Sigmoid colon (tissue), 7 donors: ENCODE results near the gene MINDY4. TPM values are rescaled to one million over a fixed set of nuclear protein-coding genes. Genes with fewer than 3 reads are reported as not detected.

Source experiments
- DNase-seq: peaks from one replicate; pipeline ENCODE4 v3.0.0-alpha.2; 2019
- H3K27ac ChIP-seq, 4 donors: fragments of 200-600 bp; sonication (generic); one replicate each; pipeline ENCODE4 v1.5.1; 2016 to 2019; ENCODE audit warnings: mild to moderate bottlenecking in 1 of 4
- H3K27me3 ChIP-seq, 3 donors: fragments of 200-600 bp; sonication (generic); one replicate each; pipeline ENCODE4 v1.5.1; 2019; ENCODE audit warnings: mild to moderate bottlenecking in 1 of 3
- H3K36me3 ChIP-seq, 4 donors: fragments of 200-600 bp; sonication (generic); one replicate each; pipeline ENCODE4 v1.5.1; 2016 to 2019
- H3K4me1 ChIP-seq, 4 donors: fragments of 200-600 bp; sonication (generic); one replicate each; pipeline ENCODE4 v1.5.1; 2017 to 2019
- H3K4me3 ChIP-seq, 4 donors: fragments of 200-600 bp; sonication (generic); one replicate each; pipeline ENCODE4 v1.5.1; 2017 to 2019; ENCODE audit warnings: mild to moderate bottlenecking in 2 of 4, moderate library complexity in 1 of 4
- H3K9me3 ChIP-seq, 4 donors: fragments of 200-600 bp in 3 of 4; sonication (generic) in 3 of 4; one replicate each; pipeline versions ENCODE4 v1.5.1 to v1.6.1; 2013 to 2019
- CTCF ChIP-seq, 4 experiments: fragments of 450-650 bp in 3 of 4; fragments of 200-600 bp in 1 of 4; IDR thresholded peaks; one replicate each; pipeline ENCODE4 v1.5.1; 2016 to 2019; ENCODE audit warnings: antibody characterized with exemption in 4 of 4, mild to moderate bottlenecking in 3 of 4, moderate library complexity in 2 of 4
- EP300 ChIP-seq, 4 donors: sonication (generic); formaldehyde crosslinking; IDR thresholded peaks; one replicate each; pipeline ENCODE4 v1.6.1; 2017; ENCODE audit warnings: antibody characterized with exemption in 4 of 4
- POLR2A ChIP-seq, 2 donors: fragments of 450-650 bp; IDR thresholded peaks; one replicate each; pipeline ENCODE4 v1.6.1; 2016; ENCODE audit warnings: antibody characterized with exemption in 2 of 2, mild to moderate bottlenecking in 2 of 2, moderate library complexity in 2 of 2
- POLR2AphosphoS5 ChIP-seq, 4 donors: sonication (generic); formaldehyde crosslinking; IDR thresholded peaks; one replicate each; pipeline ENCODE4 v1.6.1; 2017; ENCODE audit warnings: antibody characterized with exemption in 4 of 4
- WGBS, 2 donors: extraction: QIAGEN DNeasy Blood & Tissue Kit; methylation state at CpG; one replicate each; pipeline ENCODE4 v1.1.7; 2013; 5-methylcytosine and 5-hydroxymethylcytosine counted together
- intact Hi-C: fragments of 100-400 bp; cut with DNase I; formaldehyde crosslinking; loops from one replicate; pipeline ENCODE4 v1.15.1; 2023
- polyA plus RNA-seq, 3 donors: library from polyadenylated mRNA; stranded (reverse); fragments of 200-250 nt; gene quantifications; one replicate each; pipeline ENCODE4 v1.2.3, GENCODE V29; 2013
- total RNA-seq, 4 donors: library from RNA; depleted of rRNA; stranded (reverse); fragments of >200 nt; gene quantifications; one replicate each; pipeline ENCODE4 v1.1.0, GENCODE V29; 2016
- donor health status: healthy with polysubstance abuse.
- donor health status: Bipolar disorder and iron deficiency.
- donor health status: healthy.

MINDY4 gene
- total and polyA plus RNA-seq, 7 donors: 1.2 to 26.3 (median 9.4) TPM

- no peaks in the 10 kb centered on the region for H3K27me3 ChIP-seq
- intact Hi-C loops: no loop called here
- no peak for DNase-seq
- no peak for TF ChIP-seq EP300 (IDR thresholded peaks at IDR 0.05)
- TF ChIP-seq CTCF (IDR thresholded peaks at IDR 0.05): no peak
- no peak for TF ChIP-seq POLR2AphosphoS5 (IDR thresholded peaks at IDR 0.05)
- no peak for TF ChIP-seq POLR2A (IDR thresholded peaks at IDR 0.05)
- peaks cover 0 to 36% (median 12%) of the 10 kb centered on the region in 4 donors for H3K36me3 ChIP-seq
- H3K4me1 ChIP-seq: peaks cover 0 to 19% (median 3%) of the 10 kb centered on the region in 4 donors
- no peaks in the 10 kb centered on the region for H3K9me3 ChIP-seq
- H3K27ac ChIP-seq: peak overlapping the region in 1 of 4 donors; percentile 55
- WGBS, 2 donors: 92 to 95% methylated on average over 4 of the region's 4 CpGs
- no peak overlapping the region for H3K4me3 ChIP-seq
Measured at GRCh38 chr7:30790356-30790755, 19.1 kb downstream of the MINDY4 start.

- Histone ChIP-seq H3K27me3 (no peaks in the 10 kb centered on the region), H3K36me3 (peaks cover 0 to 28% (median 9%) of the 10 kb centered on the region in 4 donors), H3K27ac (no peak overlapping the region), H3K4me1 (peaks cover 0 to 26% (median 11%) of the 10 kb centered on the region in 4 donors), H3K9me3 (no peaks in the 10 kb centered on the region), H3K4me3 (no peak overlapping the region)
- DNase-seq: no peak
- 85 to 86% methylated on average over 10 of the region's 10 CpGs for WGBS, 2 donors
- intact Hi-C loops: no loop called here
- no peak for TF ChIP-seq EP300 (IDR thresholded peaks at IDR 0.05)
- TF ChIP-seq POLR2A (IDR thresholded peaks at IDR 0.05): no peak
- no peak for TF ChIP-seq POLR2AphosphoS5 (IDR thresholded peaks at IDR 0.05)
- TF ChIP-seq CTCF (IDR thresholded peaks at IDR 0.05): no peak
Measured at GRCh38 chr7:30791114-30791513, 19.9 kb downstream of the MINDY4 start.

GRCh38 chr7:30795161-30795948, 24.1 kb downstream of the MINDY4 start:
- H3K4me1 ChIP-seq: peaks cover 0 to 56% (median 52%) of the 10 kb centered on the region in 4 donors
- peak overlapping the region; percentile 63 to 80 (median 70) for H3K27ac ChIP-seq
- H3K4me3 ChIP-seq: no peak overlapping the region
- 53 to 63% methylated on average over 2 of the region's 2 CpGs for WGBS, 2 donors
- no peaks in the 10 kb centered on the region for H3K27me3 ChIP-seq
- H3K9me3 ChIP-seq: no peaks in the 10 kb centered on the region
- no peak for TF ChIP-seq POLR2AphosphoS5 (IDR thresholded peaks at IDR 0.05)
- no peak for TF ChIP-seq EP300 (IDR thresholded peaks at IDR 0.05)
- no peak for TF ChIP-seq POLR2A (IDR thresholded peaks at IDR 0.05)
- no peak for TF ChIP-seq CTCF (IDR thresholded peaks at IDR 0.05)
- intact Hi-C loops: no loop called here
- no peak for DNase-seq
- peaks cover 0 to 25% (median 7%) of the 10 kb centered on the region in 4 donors for H3K36me3 ChIP-seq

- H3K9me3 ChIP-seq: no peaks in the 10 kb centered on the region
- peaks cover 0 to 19% (median 5%) of the 10 kb centered on the region in 4 donors for H3K36me3 ChIP-seq
- 7 to 13% methylated on average over 1 of the region's 1 CpG for WGBS, 2 donors
- H3K4me1 ChIP-seq: peaks cover 0 to 65% (median 60%) of the 10 kb centered on the region in 4 donors
- TF ChIP-seq POLR2AphosphoS5 (IDR thresholded peaks at IDR 0.05) (peak in 3 of 4 donors; percentile 57 to 63 (median 62)), EP300 (IDR thresholded peaks at IDR 0.05) (peak in 2 of 4 donors; percentile 8 to 16), CTCF (IDR thresholded peaks at IDR 0.05) (no peak), POLR2A (IDR thresholded peaks at IDR 0.05) (no peak)
- no peaks in the 10 kb centered on the region for H3K27me3 ChIP-seq
- H3K27ac ChIP-seq: peak overlapping the region; percentile 63 to 80 (median 70)
- no peak for DNase-seq
- intact Hi-C loops: no loop called here
- no peak overlapping the region for H3K4me3 ChIP-seq
Measured at GRCh38 chr7:30796105-30796869, 25.1 kb downstream of the MINDY4 start.
